Common myeloid progenitor, CD34-positive (primary cell): ENCODE results near the gene BTG3.

ENCODE experiments used
- CTCF ChIA-PET: fragments of 350-600 bp; sonication (Branson Sonifier 250); formaldehyde crosslinking; loops from one replicate; lab custom pipeline; 2021; ENCODE audit warnings: antibody characterized with exemption; lab: Charles Lee
- POLR2A ChIA-PET: fragments of 350-600 bp; sonication (Branson Sonifier 250); formaldehyde crosslinking; loops from one replicate; lab custom pipeline; 2021; ENCODE audit warnings: antibody characterized with exemption; lab: Charles Lee
- DNase-seq, 3 donors: peaks; one replicate each; pipeline versions ENCODE4 v3.0.0 to v3.0.0-alpha.2; 2013
- H3K27ac ChIP-seq, 2 experiments: 1 replicate in 1 of 2; 2 replicates in 1 of 2; pipeline ENCODE4 v1.7.0; 2013; ENCODE audit warnings: inconsistent platforms in 2 of 2, low read length in 2 of 2, mild to moderate bottlenecking in 2 of 2, low read depth in 1 of 2, moderate library complexity in 1 of 2; ENCODE audit not compliant: severe bottlenecking in 2 of 2, insufficient read depth in 1 of 2, poor library complexity in 1 of 2
- H3K27me3 ChIP-seq, 5 experiments: replicated peaks in 2 of 5; 1 replicate in 3 of 5; 2 replicates in 2 of 5; pipeline versions ENCODE4 v1.6.1 to v1.7.0; 2013; ENCODE audit warnings: low read length in 4 of 5, mild to moderate bottlenecking in 2 of 5, moderate library complexity in 2 of 5, inconsistent platforms in 1 of 5; ENCODE audit not compliant: insufficient read depth in 5 of 5, control insufficient read depth in 4 of 5
- H3K36me3 ChIP-seq, 4 experiments: 1 replicate in 2 of 4; 2 replicates in 2 of 4; pipeline versions ENCODE4 v1.6.1 to v1.7.0; 2013; ENCODE audit warnings: low read length in 3 of 4, control low read depth in 1 of 4, mild to moderate bottlenecking in 1 of 4; ENCODE audit not compliant: control insufficient read depth in 4 of 4, insufficient read depth in 4 of 4
- H3K4me1 ChIP-seq, 4 experiments: 1 replicate in 3 of 4; 2 replicates in 1 of 4; pipeline versions ENCODE4 v1.6.1 to v1.7.1; 2013; ENCODE audit warnings: low read length in 3 of 4, mild to moderate bottlenecking in 3 of 4, control low read depth in 1 of 4, inconsistent platforms in 1 of 4, moderate library complexity in 1 of 4; ENCODE audit not compliant: control insufficient read depth in 4 of 4, insufficient read depth in 4 of 4; ENCODE audit errors: control extremely low read depth in 1 of 4
- H3K4me3 ChIP-seq, 7 experiments: 1 replicate in 4 of 7; 2 replicates in 3 of 7; pipeline versions ENCODE4 v1.5.1 to v1.7.0; 2013; ENCODE audit warnings: mild to moderate bottlenecking in 7 of 7, low read length in 6 of 7, moderate library complexity in 6 of 7, inconsistent platforms in 2 of 7, low read depth in 2 of 7, control low read depth in 1 of 7; ENCODE audit not compliant: insufficient read depth in 4 of 7, control insufficient read depth in 1 of 7; ENCODE audit errors: extremely low read depth in 1 of 7
- H3K9me3 ChIP-seq, 5 experiments: 1 replicate in 4 of 5; 2 replicates in 1 of 5; pipeline versions ENCODE4 v1.6.1 to v1.7.1; 2013; ENCODE audit warnings: low read length in 4 of 5, mild to moderate bottlenecking in 2 of 5, inconsistent platforms in 1 of 5, low read depth in 1 of 5, moderate library complexity in 1 of 5; ENCODE audit not compliant: control insufficient read depth in 4 of 5, insufficient read depth in 2 of 5; ENCODE audit errors: control extremely low read depth in 1 of 5
- WGBS: methylation state at CpG from one replicate; pipeline ENCODE4 v1.1.5; 2013; ENCODE audit not compliant: insufficient coverage; 5-methylcytosine and 5-hydroxymethylcytosine counted together

Gene BTG3

GRCh38 chr21:17644186-17644585 lies 31.5 kb upstream of the BTG3 start:
- no peaks in the 10 kb centered on the region for H3K27me3 ChIP-seq
- no peak overlapping the region for H3K4me3 ChIP-seq
- peaks cover 0 to 5% (median 0%) of the 10 kb centered on the region in 5 experiments for H3K9me3 ChIP-seq
- ChIA-PET POLR2A (no interaction called here), CTCF (no interaction called here)
- peaks cover 0 to 16% (median 1%) of the 10 kb centered on the region in 4 experiments for H3K4me1 ChIP-seq
- no peak for DNase-seq
- no peaks in the 10 kb centered on the region for H3K36me3 ChIP-seq
- no peak overlapping the region for H3K27ac ChIP-seq

GRCh38 chr21:17640821-17641220 lies 28.1 kb upstream of the BTG3 start:
- WGBS, result 100% methylated on average over 2 of the region's 2 CpGs
- no peak for DNase-seq
- no peak overlapping the region for H3K27ac ChIP-seq
- H3K9me3 ChIP-seq, result peaks cover 0 to 5% (median 0%) of the 10 kb centered on the region in 5 experiments
- no peak overlapping the region for H3K4me3 ChIP-seq
- peaks cover 0 to 16% (median 1%) of the 10 kb centered on the region in 4 experiments for H3K4me1 ChIP-seq
- ChIA-PET CTCF (no interaction called here), POLR2A (no interaction called here)
- no peaks in the 10 kb centered on the region for H3K27me3 ChIP-seq
- H3K36me3 ChIP-seq, result no peaks in the 10 kb centered on the region

GRCh38 chr21:17636711-17637110 lies 24.0 kb upstream of the BTG3 start:
- CTCF ChIA-PET, result no interaction called here

GRCh38 chr21:17631195-17631594 lies 18.5 kb upstream of the BTG3 start:
- peaks cover 0 to 2% (median 0%) of the 10 kb centered on the region in 5 experiments for H3K9me3 ChIP-seq
- POLR2A ChIA-PET, result no interaction called here
- H3K27ac ChIP-seq, result no peak overlapping the region
- DNase-seq, result no peak
- WGBS, result 100% methylated on average over 2 of the region's 4 CpGs
- no peaks in the 10 kb centered on the region for H3K27me3 ChIP-seq
- no peak overlapping the region for H3K4me3 ChIP-seq
- peaks cover 0 to 3% (median 0%) of the 10 kb centered on the region in 4 experiments for H3K4me1 ChIP-seq
- CTCF ChIA-PET, result no interaction called here
- H3K36me3 ChIP-seq, result no peaks in the 10 kb centered on the region

More at GRCh38 chr21:17636711-17637110, 24.0 kb upstream of the BTG3 start:
- POLR2A ChIA-PET, result no interaction called here
- H3K4me1 ChIP-seq, result no peaks in the 10 kb centered on the region
- DNase-seq, result no peak
- no peaks in the 10 kb centered on the region for H3K36me3 ChIP-seq
- H3K27ac ChIP-seq, result no peak overlapping the region
- H3K4me3 ChIP-seq, result no peak overlapping the region
- H3K9me3 ChIP-seq, result peaks cover 0 to 5% (median 0%) of the 10 kb centered on the region in 5 experiments
- WGBS, result 73% methylated on average over 4 of the region's 4 CpGs
- no peaks in the 10 kb centered on the region for H3K27me3 ChIP-seq

- 85% methylated on average over 2 of the region's 2 CpGs for WGBS
- DNase-seq, result no peak
- H3K4me3 ChIP-seq, result no peak overlapping the region
- CTCF ChIA-PET, result interaction anchor here (0.6 kb wide), 1 partner anchor 40 kb away, joined by 3 read pairs; no protein-coding TSS in a partner anchor
- H3K9me3 ChIP-seq, result no peaks in the 10 kb centered on the region
- peaks cover 0 to 2% (median 0%) of the 10 kb centered on the region in 5 experiments for H3K27me3 ChIP-seq
- no peaks in the 10 kb centered on the region for H3K36me3 ChIP-seq
- H3K27ac ChIP-seq, result no peak overlapping the region
- POLR2A ChIA-PET, result no interaction called here
- H3K4me1 ChIP-seq, result no peaks in the 10 kb centered on the region
These were observed 9.3 kb upstream of the BTG3 start for GRCh38 chr21:17622018-17622417.

GRCh38 chr21:17616831-17617230 lies 4.1 kb upstream of the BTG3 start:
- no peaks in the 10 kb centered on the region for H3K27me3 ChIP-seq
- no peak overlapping the region for H3K4me3 ChIP-seq
- POLR2A ChIA-PET, result no interaction called here
- DNase-seq, result no peak
- H3K9me3 ChIP-seq, result no peaks in the 10 kb centered on the region
- CTCF ChIA-PET, result no interaction called here
- H3K4me1 ChIP-seq, result peaks cover 0 to 7% (median 2%) of the 10 kb centered on the region in 4 experiments
- no peaks in the 10 kb centered on the region for H3K36me3 ChIP-seq
- H3K27ac ChIP-seq, result no peak overlapping the region
- WGBS, result 100% methylated on average over 1 of the region's 1 CpG

GRCh38 chr21:17613242-17613676 lies 558 bp upstream of the BTG3 start:
- Histone ChIP-seq H3K27ac (peak overlapping the region in 1 of 2 experiments; percentile 22), H3K27me3 (no peaks in the 10 kb centered on the region), H3K4me1 (peaks cover 4 to 18% (median 13%) of the 10 kb centered on the region in 4 experiments), H3K36me3 (peaks cover 0 to 7% (median 0%) of the 10 kb centered on the region in 4 experiments), H3K4me3 (peak overlapping the region; percentile 63 to 95 (median 89)), H3K9me3 (no peaks in the 10 kb centered on the region)
- POLR2A ChIA-PET, result no interaction called here
- CTCF ChIA-PET, result interaction anchor here (0.9 kb wide), 1 partner anchor 10 kb away, joined by 3 read pairs; no protein-coding TSS in a partner anchor
- 19% methylated on average over 7 of the region's 16 CpGs for WGBS
- DNase-seq, result peak in 2 of 3 donors; percentile 56 to 61
